ENCODE results near the gene KLHL29. TPM values are rescaled to one million over a fixed set of nuclear protein-coding genes. Genes with fewer than 3 reads are reported as not detected.

KLHL29 gene
- total and polyA plus RNA-seq, 2 experiments from 2014 or later = 1.5 to 6.5 TPM

- H3K27ac Mint-ChIP-seq = no peak overlapping the region
- peaks cover 6% of the 10 kb centered on the region; the same call in 2 of the 3 replicates for H3K4me1 Mint-ChIP-seq
- H3K4me1 ChIP-seq (ENCODE audit: insufficient read depth) = no peaks in the 10 kb centered on the region
- H3K36me3 ChIP-seq (ENCODE audit: insufficient read depth) = no peaks in the 10 kb centered on the region
- no peak overlapping the region for H3K27ac ChIP-seq (ENCODE audit: low read depth)
- H4K20me1 ChIP-seq (replicated peaks; ENCODE audit: insufficient read depth) = no peaks in the 10 kb centered on the region
- no peak for DNase-seq (ENCODE audit: low spot score)
- no peaks in the 10 kb centered on the region for H3K27me3 ChIP-seq (ENCODE audit: insufficient read depth)
- H3K27me3 Mint-ChIP-seq (ENCODE audit: insufficient read depth, low read depth, poor library complexity) = peaks cover 13% of the 10 kb centered on the region
- H2AFZ ChIP-seq = no peak overlapping the region
- peak; percentile 22; the same call in 1 of the 3 replicates for ATAC-seq
- H3K4me3 ChIP-seq = no peak overlapping the region
- no peaks in the 10 kb centered on the region for H3K9me3 Mint-ChIP-seq
- H3K4me3 Mint-ChIP-seq = no peak overlapping the region
- H3F3A ChIP-seq (replicated peaks; ENCODE audit: low read depth) = no peaks in the 10 kb centered on the region
- H3K9me2 ChIP-seq (ENCODE audit: insufficient read depth) = no peaks in the 10 kb centered on the region
- no peak overlapping the region for H3K4me2 ChIP-seq
- no peaks in the 10 kb centered on the region for H3K79me2 ChIP-seq (replicated peaks; ENCODE audit: insufficient read depth)
- H3K36me3 Mint-ChIP-seq (ENCODE audit: low read depth) = no peaks in the 10 kb centered on the region
- TF ChIP-seq CREB1 (CRISPR knock-in tag; IDR thresholded peaks at IDR 0.05; ENCODE audit: low read depth) = no peak
- TF ChIP-seq STAT1 (IDR thresholded peaks at IDR 0.05; ENCODE audit: unreplicated experiment) = no peak
- no peak for TF ChIP-seq JUNB (IDR thresholded peaks at IDR 0.05; ENCODE audit: unreplicated experiment)
- TF ChIP-seq NANOG (IDR thresholded peaks at IDR 0.05; ENCODE audit: borderline replicate concordance) = no peak
- TF ChIP-seq EZH2phosphoT487 (IDR thresholded peaks at IDR 0.05; ENCODE audit: unreplicated experiment) = no peak
- no peak for TF ChIP-seq ZNF114 (CRISPR knock-in tag; IDR thresholded peaks at IDR 0.05)
- TF ChIP-seq ETS1 (IDR thresholded peaks at IDR 0.05) = no peak
- no peak for TF ChIP-seq REST (IDR thresholded peaks at IDR 0.05; ENCODE audit: unreplicated experiment)
- TF ChIP-seq CTCF (conservative IDR thresholded peaks at IDR 0.05; ENCODE audit: low read depth in 2 of 2) = no peak
- TF ChIP-seq ZNF462 (CRISPR knock-in tag; IDR thresholded peaks at IDR 0.05) = no peak
- TF ChIP-seq ZNF331 (CRISPR knock-in tag; IDR thresholded peaks at IDR 0.05; ENCODE audit: low read depth) = no peak
- TF ChIP-seq EZH2 (IDR thresholded peaks at IDR 0.05; ENCODE audit: low read depth, unreplicated experiment) = no peak
- no peak for TF ChIP-seq POLR2AphosphoS5 (IDR thresholded peaks at IDR 0.05; ENCODE audit: low read depth)
Observed at GRCh38 chr2:23656597-23656973, 271.6 kb downstream of the KLHL29 start.
